ENCODE data around the gene AGAP3.

GRCh38 chr7:151086802-151087244 is 548 bp downstream of the AGAP3 start:
- TF ChIP-seq POLR2A (IDR thresholded peaks at IDR 0.05; ENCODE audit: low read depth, low read length) (no peak), ELK1 (IDR thresholded peaks at IDR 0.05; ENCODE audit: borderline replicate concordance, low read depth, low read length) (no peak), RAD21 (IDR thresholded peaks at IDR 0.05; ENCODE audit: low read length) (no peak), BHLHE40 (IDR thresholded peaks at IDR 0.05; ENCODE audit: low read depth, low read length) (no peak), FOS (IDR thresholded peaks at IDR 0.05; ENCODE audit: low read depth, low read length) (no peak), MXI1 (IDR thresholded peaks at IDR 0.05; ENCODE audit: borderline replicate concordance, low read depth, low read length) (no peak; the same call in 1 of the 2 replicates), MAFK (IDR thresholded peaks at IDR 0.05; ENCODE audit: low read depth, low read length) (no peak), MAZ (IDR thresholded peaks at IDR 0.05; ENCODE audit: borderline replicate concordance, low read depth, low read length) (0 out of 2 replicates have a peak, but pooled peaks have one; percentile 15)
- TF ChIP-seq, protein P1, sequence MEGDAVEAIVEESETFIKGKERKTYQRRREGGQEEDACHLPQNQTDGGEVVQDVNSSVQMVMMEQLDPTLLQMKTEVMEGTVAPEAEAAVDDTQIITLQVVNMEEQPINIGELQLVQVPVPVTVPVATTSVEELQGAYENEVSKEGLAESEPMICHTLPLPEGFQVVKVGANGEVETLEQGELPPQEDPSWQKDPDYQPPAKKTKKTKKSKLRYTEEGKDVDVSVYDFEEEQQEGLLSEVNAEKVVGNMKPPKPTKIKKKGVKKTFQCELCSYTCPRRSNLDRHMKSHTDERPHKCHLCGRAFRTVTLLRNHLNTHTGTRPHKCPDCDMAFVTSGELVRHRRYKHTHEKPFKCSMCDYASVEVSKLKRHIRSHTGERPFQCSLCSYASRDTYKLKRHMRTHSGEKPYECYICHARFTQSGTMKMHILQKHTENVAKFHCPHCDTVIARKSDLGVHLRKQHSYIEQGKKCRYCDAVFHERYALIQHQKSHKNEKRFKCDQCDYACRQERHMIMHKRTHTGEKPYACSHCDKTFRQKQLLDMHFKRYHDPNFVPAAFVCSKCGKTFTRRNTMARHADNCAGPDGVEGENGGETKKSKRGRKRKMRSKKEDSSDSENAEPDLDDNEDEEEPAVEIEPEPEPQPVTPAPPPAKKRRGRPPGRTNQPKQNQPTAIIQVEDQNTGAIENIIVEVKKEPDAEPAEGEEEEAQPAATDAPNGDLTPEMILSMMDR (conservative IDR thresholded peaks at IDR 0.05; ENCODE audit: low read depth, low read length), result no peak
- TF ChIP-seq, protein P2, sequence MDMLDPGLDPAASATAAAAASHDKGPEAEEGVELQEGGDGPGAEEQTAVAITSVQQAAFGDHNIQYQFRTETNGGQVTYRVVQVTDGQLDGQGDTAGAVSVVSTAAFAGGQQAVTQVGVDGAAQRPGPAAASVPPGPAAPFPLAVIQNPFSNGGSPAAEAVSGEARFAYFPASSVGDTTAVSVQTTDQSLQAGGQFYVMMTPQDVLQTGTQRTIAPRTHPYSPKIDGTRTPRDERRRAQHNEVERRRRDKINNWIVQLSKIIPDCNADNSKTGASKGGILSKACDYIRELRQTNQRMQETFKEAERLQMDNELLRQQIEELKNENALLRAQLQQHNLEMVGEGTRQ (IDR thresholded peaks at IDR 0.05; ENCODE audit: low read depth, low read length), result no peak
